ENCODE measurements around the gene ZNF423. TPM values are rescaled to one million over a fixed set of nuclear protein-coding genes. Genes with fewer than 3 reads are reported as not detected.

Gene ZNF423
- total RNA-seq, 2 donors from 2014 or later = 4.7 to 7.3 TPM

DNA sequence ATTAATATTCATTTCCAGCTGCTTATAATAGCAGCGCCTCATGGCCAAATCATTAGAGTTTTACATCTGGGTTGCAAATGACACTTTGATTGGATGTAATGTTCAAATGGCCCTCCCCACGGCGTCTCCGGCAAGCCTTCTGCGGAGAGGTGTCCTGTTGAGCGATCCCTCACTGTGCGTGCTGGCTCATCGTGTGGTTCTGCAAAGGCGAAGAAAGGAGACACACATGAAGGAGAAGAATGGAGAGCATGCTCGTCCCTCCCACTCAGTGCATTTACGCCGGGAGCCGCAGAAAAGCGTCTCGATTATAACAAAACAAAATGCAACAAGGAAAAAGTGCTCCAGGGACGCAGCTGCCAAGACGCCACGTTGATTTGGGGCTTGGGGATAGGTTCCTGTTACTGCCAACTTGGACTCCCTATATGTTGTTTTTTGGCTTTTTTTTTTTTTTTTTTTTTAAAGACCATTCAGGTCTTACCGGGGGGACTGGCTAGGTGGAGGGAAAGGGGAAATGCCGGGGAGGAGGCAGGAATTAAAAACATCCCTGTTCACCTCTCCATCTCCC, 364.7 kb downstream of the ZNF423 start:
- no peaks in the 10 kb centered on the region for H3K36me3 ChIP-seq
- no peak overlapping the region for H3K27ac ChIP-seq
- H3K27me3 ChIP-seq = no peaks in the 10 kb centered on the region
- no peak for DNase-seq
- TF ChIP-seq, protein P1, sequence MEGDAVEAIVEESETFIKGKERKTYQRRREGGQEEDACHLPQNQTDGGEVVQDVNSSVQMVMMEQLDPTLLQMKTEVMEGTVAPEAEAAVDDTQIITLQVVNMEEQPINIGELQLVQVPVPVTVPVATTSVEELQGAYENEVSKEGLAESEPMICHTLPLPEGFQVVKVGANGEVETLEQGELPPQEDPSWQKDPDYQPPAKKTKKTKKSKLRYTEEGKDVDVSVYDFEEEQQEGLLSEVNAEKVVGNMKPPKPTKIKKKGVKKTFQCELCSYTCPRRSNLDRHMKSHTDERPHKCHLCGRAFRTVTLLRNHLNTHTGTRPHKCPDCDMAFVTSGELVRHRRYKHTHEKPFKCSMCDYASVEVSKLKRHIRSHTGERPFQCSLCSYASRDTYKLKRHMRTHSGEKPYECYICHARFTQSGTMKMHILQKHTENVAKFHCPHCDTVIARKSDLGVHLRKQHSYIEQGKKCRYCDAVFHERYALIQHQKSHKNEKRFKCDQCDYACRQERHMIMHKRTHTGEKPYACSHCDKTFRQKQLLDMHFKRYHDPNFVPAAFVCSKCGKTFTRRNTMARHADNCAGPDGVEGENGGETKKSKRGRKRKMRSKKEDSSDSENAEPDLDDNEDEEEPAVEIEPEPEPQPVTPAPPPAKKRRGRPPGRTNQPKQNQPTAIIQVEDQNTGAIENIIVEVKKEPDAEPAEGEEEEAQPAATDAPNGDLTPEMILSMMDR (IDR thresholded peaks at IDR 0.05) = no peak
- H3K9ac ChIP-seq (ENCODE audit: low read depth in 2 of 2, low read length in 2 of 2) = no peak overlapping the region
- no peaks in the 10 kb centered on the region for H3K9me3 ChIP-seq
- intact Hi-C loops (cut with DNase I) = loop anchor here (5.0 kb wide), 2 partner anchors 101 to 431 kb away; no protein-coding TSS in a partner anchor
- H3K4me1 ChIP-seq = no peaks in the 10 kb centered on the region
- H3K4me3 ChIP-seq = no peak overlapping the region

DNA sequence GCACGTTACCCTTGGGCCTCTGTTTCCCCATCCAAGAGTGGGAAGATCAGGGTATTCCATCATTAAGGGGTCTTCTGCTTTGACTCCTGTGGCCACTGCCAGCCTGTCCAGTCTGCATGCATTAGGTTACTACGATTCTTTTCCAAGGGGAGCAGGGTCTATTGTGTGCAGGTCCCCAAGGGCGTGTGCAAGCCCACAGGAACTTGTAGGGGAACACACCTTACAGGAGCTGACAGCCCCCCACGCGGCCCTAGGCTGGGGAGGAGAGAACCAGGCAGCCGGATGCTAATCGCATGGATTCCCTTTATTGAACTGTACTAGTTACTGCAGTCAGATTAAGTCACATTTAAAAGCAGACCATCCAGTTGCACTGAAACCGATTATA, 365.6 kb downstream of the ZNF423 start:
- H3K9me3 ChIP-seq = no peaks in the 10 kb centered on the region
- H3K27ac ChIP-seq = no peak overlapping the region
- DNase-seq = no peak
- TF ChIP-seq, protein P1 (IDR thresholded peaks at IDR 0.05) = no peak
- no peaks in the 10 kb centered on the region for H3K4me1 ChIP-seq
- intact Hi-C loops (cut with DNase I) = loop anchor here (5.0 kb wide), 2 partner anchors 102 to 432 kb away; no protein-coding TSS in a partner anchor
- H3K36me3 ChIP-seq = no peaks in the 10 kb centered on the region
- H3K27me3 ChIP-seq = no peaks in the 10 kb centered on the region
- H3K4me3 ChIP-seq = no peak overlapping the region
- H3K9ac ChIP-seq (ENCODE audit: low read depth in 2 of 2, low read length in 2 of 2) = no peak overlapping the region

DNA sequence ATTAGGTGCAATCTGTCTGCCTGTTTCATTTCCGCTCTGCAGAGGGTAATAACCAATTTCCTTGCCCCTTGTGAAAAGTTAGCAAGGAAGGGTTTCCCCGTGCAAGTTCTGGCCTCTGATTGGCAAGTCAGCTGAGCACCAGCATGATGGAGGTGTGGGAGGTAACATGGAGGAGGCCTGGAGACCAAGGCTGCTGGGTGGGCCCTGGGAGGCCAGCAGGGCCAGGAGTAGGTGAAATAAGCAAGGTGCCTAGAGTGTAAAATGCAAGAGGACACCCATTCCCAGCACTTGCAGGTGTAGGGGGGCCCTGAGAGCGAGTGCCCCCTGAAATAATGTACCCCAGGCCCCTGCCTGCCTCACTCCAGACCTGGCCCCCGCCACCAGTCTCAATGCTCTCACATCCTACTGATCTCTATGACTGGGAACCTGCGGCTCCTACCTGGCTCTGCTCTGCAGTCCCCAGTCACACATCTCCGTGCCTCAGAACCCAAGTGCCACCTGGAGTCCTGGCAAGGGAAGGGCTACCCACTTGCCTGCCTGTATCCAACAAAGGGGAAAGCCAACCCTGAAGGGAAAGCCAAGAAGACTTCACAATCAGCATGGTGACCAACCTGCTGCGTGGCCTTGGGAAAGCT, 366.1 kb downstream of the ZNF423 start:
- DNase-seq = no peak

GRCh38 chr16:49488740-49489525, 367.0 kb downstream of the ZNF423 start:
- no peak overlapping the region for H3K4me3 ChIP-seq
- no peak for DNase-seq
- no peaks in the 10 kb centered on the region for H3K4me1 ChIP-seq
- H3K27me3 ChIP-seq = no peaks in the 10 kb centered on the region
- H3K9ac ChIP-seq (ENCODE audit: low read depth in 2 of 2, low read length in 2 of 2) = no peak overlapping the region
- H3K36me3 ChIP-seq = no peaks in the 10 kb centered on the region
- H3K9me3 ChIP-seq = no peaks in the 10 kb centered on the region
- TF ChIP-seq, protein P1 (IDR thresholded peaks at IDR 0.05) = no peak
- intact Hi-C loops (cut with DNase I) = no loop called here
- no peak overlapping the region for H3K27ac ChIP-seq

More for the DNA sequence above, 366.1 kb downstream of the ZNF423 start:
- Histone ChIP-seq H3K9ac (ENCODE audit: low read depth in 2 of 2, low read length in 2 of 2) (no peak overlapping the region), H3K4me3 (no peak overlapping the region), H3K36me3 (no peaks in the 10 kb centered on the region), H3K27me3 (no peaks in the 10 kb centered on the region), H3K4me1 (no peaks in the 10 kb centered on the region), H3K9me3 (no peaks in the 10 kb centered on the region), H3K27ac (no peak overlapping the region)
- TF ChIP-seq, protein P1 (IDR thresholded peaks at IDR 0.05) = no peak
- intact Hi-C loops (cut with DNase I) = loop anchor here (5.0 kb wide), 2 partner anchors 102 to 432 kb away; no protein-coding TSS in a partner anchor

DNA sequence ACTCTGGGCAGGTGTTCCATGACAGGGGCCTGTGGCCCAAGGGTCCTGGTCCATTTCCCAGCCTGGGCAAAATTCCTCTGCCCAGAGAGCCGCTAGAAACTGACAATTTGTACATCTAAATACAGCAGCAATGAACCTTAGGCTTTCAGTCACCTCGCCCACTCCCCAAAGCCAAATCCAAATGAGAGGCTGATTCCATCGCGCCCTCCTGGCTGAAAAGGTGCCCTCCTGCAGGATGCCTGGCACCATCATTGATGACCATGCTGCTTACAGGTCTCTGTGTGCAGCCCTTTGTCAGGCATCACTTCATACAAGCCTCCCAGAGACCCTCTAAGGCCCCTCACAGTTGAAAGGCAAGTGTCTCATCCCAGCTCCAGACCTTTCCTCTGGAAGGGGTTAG, 367.6 kb downstream of the ZNF423 start:
- Histone ChIP-seq H3K9ac (ENCODE audit: low read depth in 2 of 2, low read length in 2 of 2) (no peak overlapping the region), H3K27ac (no peak overlapping the region), H3K36me3 (no peaks in the 10 kb centered on the region), H3K4me1 (no peaks in the 10 kb centered on the region), H3K27me3 (no peaks in the 10 kb centered on the region), H3K9me3 (no peaks in the 10 kb centered on the region), H3K4me3 (no peak overlapping the region)
- DNase-seq = no peak
- TF ChIP-seq, protein P1 (IDR thresholded peaks at IDR 0.05) = no peak
- intact Hi-C loops (cut with DNase I) = no loop called here
